IPS-18a (cell line): Measurements from ENCODE around the gene RNF214.

Source experiments
- H3K27ac ChIP-seq: one replicate; pipeline ENCODE4 v1.5.1; 2013; ENCODE audit warnings: low read length
- H3K27me3 ChIP-seq: one replicate; pipeline ENCODE4 v1.6.1; 2013; ENCODE audit warnings: mild to moderate bottlenecking, low read length; ENCODE audit not compliant: control insufficient read depth, insufficient read depth
- H3K36me3 ChIP-seq: one replicate; pipeline ENCODE4 v1.6.1; 2013; ENCODE audit warnings: low read depth, low read length; ENCODE audit not compliant: control insufficient read depth
- H3K4me1 ChIP-seq: one replicate; pipeline ENCODE4 v1.6.1; 2013; ENCODE audit warnings: low read depth, low read length; ENCODE audit not compliant: control insufficient read depth
- H3K4me3 ChIP-seq: one replicate; pipeline ENCODE4 v1.5.1; 2013; ENCODE audit warnings: low read length
- H3K9ac ChIP-seq: one replicate; pipeline ENCODE4 v1.6.1; 2013; ENCODE audit warnings: mild to moderate bottlenecking, low read length, moderate library complexity
- H3K9me3 ChIP-seq: one replicate; pipeline ENCODE4 v1.6.1; 2013; ENCODE audit warnings: low read depth, low read length; ENCODE audit not compliant: control insufficient read depth

The RNF214 gene

GRCh38 chr11:117281159-117281558 is 48.7 kb downstream of the RNF214 start:
- Histone ChIP-seq H3K27ac (no peak overlapping the region), H3K27me3 (no peaks in the 10 kb centered on the region), H3K9me3 (no peaks in the 10 kb centered on the region), H3K36me3 (peaks cover 51% of the 10 kb centered on the region), H3K4me3 (no peak overlapping the region), H3K4me1 (no peaks in the 10 kb centered on the region), H3K9ac (no peak overlapping the region)

DNA sequence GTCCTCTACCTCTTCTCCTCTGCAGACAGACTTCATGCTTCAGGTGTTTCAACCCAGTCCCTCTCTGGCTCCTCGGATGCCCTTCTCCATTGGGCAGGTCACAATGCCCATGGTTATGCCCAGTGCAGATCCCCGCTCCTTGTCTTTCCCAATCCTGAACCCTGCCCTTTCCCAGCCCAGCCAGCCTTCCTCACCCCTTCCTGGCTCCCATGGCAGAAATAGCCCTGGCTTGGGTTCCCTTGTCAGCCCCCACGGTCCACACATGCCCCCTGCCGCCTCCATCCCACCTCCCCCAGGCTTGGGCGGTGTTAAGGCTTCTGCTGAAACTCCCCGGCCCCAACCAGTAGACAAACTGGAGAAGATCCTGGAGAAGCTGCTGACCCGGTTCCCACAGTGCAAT is 49.4 kb downstream of the RNF214 start:
- H3K27ac ChIP-seq = no peak overlapping the region
- peaks cover 51% of the 10 kb centered on the region for H3K36me3 ChIP-seq
- H3K9ac ChIP-seq = no peak overlapping the region
- no peaks in the 10 kb centered on the region for H3K9me3 ChIP-seq
- no peaks in the 10 kb centered on the region for H3K27me3 ChIP-seq
- no peak overlapping the region for H3K4me3 ChIP-seq
- no peaks in the 10 kb centered on the region for H3K4me1 ChIP-seq

DNA sequence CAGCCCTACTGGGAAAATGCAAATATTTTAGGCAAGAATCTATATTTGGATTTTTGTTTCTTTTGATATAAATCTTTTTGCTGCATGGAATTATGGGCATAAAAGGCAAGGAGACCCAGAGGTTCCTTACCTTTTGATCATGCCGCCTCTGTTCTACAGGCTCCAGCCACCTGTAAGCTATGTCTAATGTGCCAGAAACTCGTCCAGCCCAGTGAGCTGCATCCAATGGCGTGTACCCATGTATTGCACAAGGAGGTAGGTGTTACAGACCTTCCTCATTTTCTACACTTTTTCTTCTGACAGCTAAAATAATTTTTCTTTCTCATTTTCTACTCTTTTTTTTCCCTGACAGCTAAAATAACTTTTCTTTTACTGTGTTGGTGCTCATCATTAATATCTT is 50.5 kb downstream of the RNF214 start:
- H3K27ac ChIP-seq = no peak overlapping the region
- peaks cover 53% of the 10 kb centered on the region for H3K36me3 ChIP-seq
- no peak overlapping the region for H3K9ac ChIP-seq
- no peaks in the 10 kb centered on the region for H3K9me3 ChIP-seq
- no peaks in the 10 kb centered on the region for H3K4me1 ChIP-seq
- H3K4me3 ChIP-seq = no peak overlapping the region
- no peaks in the 10 kb centered on the region for H3K27me3 ChIP-seq

- H3K36me3 ChIP-seq = peaks cover 63% of the 10 kb centered on the region
- H3K9me3 ChIP-seq = no peaks in the 10 kb centered on the region
- no peak overlapping the region for H3K4me3 ChIP-seq
- no peak overlapping the region for H3K9ac ChIP-seq
- H3K27me3 ChIP-seq = no peaks in the 10 kb centered on the region
- H3K4me1 ChIP-seq = no peaks in the 10 kb centered on the region
- no peak overlapping the region for H3K27ac ChIP-seq
These were observed 51.6 kb downstream of the RNF214 start for GRCh38 chr11:117284053-117284452.

DNA sequence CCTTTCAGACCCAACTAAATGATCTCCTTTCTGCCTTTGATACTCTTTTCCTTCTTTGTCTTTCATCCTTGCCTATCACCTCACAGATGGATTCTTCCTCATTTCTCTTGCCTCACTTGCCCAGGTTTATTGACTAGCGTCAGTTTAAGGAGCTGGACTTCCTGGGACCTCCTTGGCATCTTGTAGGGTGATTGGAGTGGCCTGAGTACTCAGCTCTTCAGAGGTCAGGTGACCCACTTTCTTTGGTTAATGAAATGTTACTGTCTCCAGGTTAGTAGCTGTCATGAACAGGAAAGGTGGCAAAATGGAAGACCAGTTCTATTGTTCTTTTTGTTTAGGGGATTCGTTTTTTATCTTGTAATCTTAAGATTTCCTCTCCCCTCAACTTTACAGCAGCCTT is 54.1 kb downstream of the RNF214 start:
- no peak overlapping the region for H3K4me3 ChIP-seq
- H3K4me1 ChIP-seq = no peaks in the 10 kb centered on the region
- no peaks in the 10 kb centered on the region for H3K9me3 ChIP-seq
- H3K27ac ChIP-seq = no peak overlapping the region
- no peak overlapping the region for H3K9ac ChIP-seq
- H3K36me3 ChIP-seq = peaks cover 57% of the 10 kb centered on the region
- no peaks in the 10 kb centered on the region for H3K27me3 ChIP-seq

DNA sequence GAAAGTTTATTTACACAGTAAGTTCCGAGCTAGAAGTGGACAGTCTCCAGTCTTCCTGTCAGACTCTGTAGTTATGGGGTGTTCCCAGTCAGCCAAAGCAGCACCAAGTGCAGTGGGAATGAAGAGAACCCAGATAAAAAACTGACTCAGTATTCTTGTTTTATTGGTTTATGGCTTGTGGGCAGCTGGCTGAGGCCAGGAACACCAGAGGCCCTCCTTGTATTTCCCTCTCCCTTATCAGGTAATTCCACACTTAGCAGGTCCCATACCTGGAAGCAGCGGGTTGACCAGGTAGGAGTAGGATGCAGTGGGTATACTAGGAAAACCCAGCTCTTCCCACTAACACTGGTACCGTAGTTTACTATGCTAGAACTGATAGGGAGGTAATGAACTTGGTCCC is 55.2 kb downstream of the RNF214 start:
- no peaks in the 10 kb centered on the region for H3K4me1 ChIP-seq
- H3K9ac ChIP-seq = no peak overlapping the region
- H3K27ac ChIP-seq = no peak overlapping the region
- H3K36me3 ChIP-seq = peaks cover 46% of the 10 kb centered on the region
- no peak overlapping the region for H3K4me3 ChIP-seq
- H3K9me3 ChIP-seq = no peaks in the 10 kb centered on the region
- H3K27me3 ChIP-seq = no peaks in the 10 kb centered on the region

DNA sequence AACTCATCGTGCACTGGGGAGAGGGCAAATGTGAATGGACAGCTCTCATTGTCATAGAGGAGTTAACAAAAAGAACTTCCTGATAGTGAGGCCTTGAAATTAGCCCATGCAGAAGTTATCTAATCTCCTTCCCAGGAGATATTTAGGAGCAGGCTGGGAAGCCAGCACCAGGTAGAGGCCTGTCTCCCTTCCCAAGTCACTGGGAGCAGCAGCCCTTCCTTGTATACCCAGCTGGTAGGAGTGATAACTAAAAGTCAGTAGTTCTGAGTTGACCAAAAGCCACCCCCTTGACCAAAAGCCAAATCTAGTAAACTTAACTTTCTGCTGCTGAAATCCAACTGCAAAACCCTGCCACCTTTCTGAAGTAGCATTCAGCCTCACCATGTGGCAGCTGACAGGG is 57.3 kb downstream of the RNF214 start:
- Histone ChIP-seq H3K9ac (no peak overlapping the region), H3K9me3 (no peaks in the 10 kb centered on the region), H3K4me1 (no peaks in the 10 kb centered on the region), H3K27me3 (no peaks in the 10 kb centered on the region), H3K36me3 (peaks cover 33% of the 10 kb centered on the region), H3K27ac (no peak overlapping the region), H3K4me3 (no peak overlapping the region)

GRCh38 chr11:117290809-117291396 is 58.4 kb downstream of the RNF214 start, which contains the start of gene BACE1-AS:
Gene BACE1-AS, plus strand, starts transcription at chr11:117291346.
- no peaks in the 10 kb centered on the region for H3K4me1 ChIP-seq
- no peak within 1 kb of the TSS for H3K27ac ChIP-seq
- H3K36me3 ChIP-seq = peaks cover 22% of the 10 kb centered on the region
- H3K4me3 ChIP-seq = no peak within 1 kb of the TSS
- no peak within 1 kb of the TSS for H3K9ac ChIP-seq
- H3K9me3 ChIP-seq = no peaks in the 10 kb centered on the region
- H3K27me3 ChIP-seq = no peaks in the 10 kb centered on the region

- Histone ChIP-seq H3K4me3 (no peak overlapping the region), H3K36me3 (peaks cover 20% of the 10 kb centered on the region), H3K27ac (no peak overlapping the region), H3K9me3 (no peaks in the 10 kb centered on the region), H3K4me1 (no peaks in the 10 kb centered on the region), H3K9ac (no peak overlapping the region), H3K27me3 (no peaks in the 10 kb centered on the region)
These were observed 60.1 kb downstream of the RNF214 start for GRCh38 chr11:117292616-117293015.

DNA sequence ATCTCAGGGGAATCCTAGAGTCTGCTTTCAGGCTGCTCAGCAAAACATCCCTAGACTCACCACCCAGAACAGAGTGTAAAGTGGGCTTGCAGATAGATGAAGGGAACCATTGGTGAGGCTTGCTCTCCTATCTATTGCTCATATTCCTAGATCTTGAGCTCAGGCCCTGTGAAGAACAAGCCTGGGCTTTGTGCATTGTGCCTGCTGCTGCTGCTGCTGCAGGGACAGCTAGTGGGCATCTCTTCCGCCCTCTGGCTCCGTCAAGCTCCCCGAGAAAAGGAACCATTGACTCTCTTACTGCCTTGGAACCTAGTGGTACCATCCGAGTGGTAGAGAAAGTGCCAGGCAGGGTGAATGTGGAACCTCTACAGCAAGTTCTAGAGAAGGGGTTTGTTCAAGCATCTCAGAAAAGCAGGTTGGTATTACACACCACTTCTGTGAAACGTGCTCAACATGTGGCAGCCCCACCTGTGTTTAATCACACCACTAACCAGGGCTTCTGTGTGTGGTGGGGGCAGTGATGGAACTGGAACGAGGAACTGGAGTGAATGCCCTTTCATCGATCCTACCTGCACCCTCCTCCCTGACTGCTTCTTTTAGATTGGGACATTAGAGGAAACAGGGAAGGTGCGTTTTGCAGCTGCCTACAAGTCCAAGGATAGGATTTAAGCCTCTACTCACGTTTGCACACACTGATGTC is 63.1 kb downstream of the RNF214 start:
- H3K9me3 ChIP-seq = no peaks in the 10 kb centered on the region
- H3K27me3 ChIP-seq = no peaks in the 10 kb centered on the region
- no peaks in the 10 kb centered on the region for H3K36me3 ChIP-seq

DNA sequence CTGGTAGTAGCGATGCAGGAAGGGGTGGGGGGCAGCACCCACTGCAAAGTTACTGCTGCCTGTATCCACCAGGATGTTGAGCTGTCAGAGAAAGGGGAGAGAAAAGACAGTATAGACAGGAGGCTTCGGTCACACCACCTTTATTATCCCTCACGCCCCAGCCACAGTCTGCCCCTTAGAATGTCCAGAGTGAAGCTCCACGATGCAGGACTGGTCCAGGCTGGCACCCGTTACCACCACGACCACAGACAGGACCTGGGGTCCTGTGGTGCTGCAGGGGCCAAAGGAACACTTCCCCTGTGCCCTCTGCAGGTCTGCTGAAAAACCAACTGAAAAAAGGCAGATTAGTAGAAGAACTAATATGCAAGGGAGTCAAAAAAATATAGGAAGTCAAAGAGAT is 64.4 kb downstream of the RNF214 start:
- H3K4me3 ChIP-seq = no peak overlapping the region
- no peaks in the 10 kb centered on the region for H3K27me3 ChIP-seq
- H3K27ac ChIP-seq = no peak overlapping the region
- peaks cover 15% of the 10 kb centered on the region for H3K4me1 ChIP-seq
- no peak overlapping the region for H3K9ac ChIP-seq
- no peaks in the 10 kb centered on the region for H3K9me3 ChIP-seq
- H3K36me3 ChIP-seq = no peaks in the 10 kb centered on the region

More for the DNA sequence above, 63.1 kb downstream of the RNF214 start:
- Histone ChIP-seq H3K4me1 (peaks cover 15% of the 10 kb centered on the region), H3K4me3 (no peak overlapping the region), H3K9ac (no peak overlapping the region), H3K27ac (no peak overlapping the region)

- H3K27ac ChIP-seq = no peak overlapping the region
These were observed 65.7 kb downstream of the RNF214 start for GRCh38 chr11:117298195-117298594.

More at GRCh38 chr11:117298195-117298594, 65.7 kb downstream of the RNF214 start:
- Histone ChIP-seq H3K9me3 (no peaks in the 10 kb centered on the region), H3K4me3 (no peak overlapping the region), H3K27me3 (no peaks in the 10 kb centered on the region), H3K4me1 (peaks cover 15% of the 10 kb centered on the region), H3K36me3 (no peaks in the 10 kb centered on the region), H3K9ac (no peak overlapping the region)
